A673 (cell line): ENCODE results near the gene U2AF1L4. TPM values are rescaled to one million over a fixed set of nuclear protein-coding genes. Genes with fewer than 3 reads are reported as not detected.

Experiments used
- BruUV-seq: library from RNA; stranded (reverse); fragments of 400-500 nt; replicated peaks from 2 replicates; lab custom pipeline; 2021; lab: Mats Ljungman, UMichigan
- CTCF ChIA-PET: fragments of 300-600 bp; sonication (Branson Sonifier 250); formaldehyde crosslinking; loops from one replicate; lab custom pipeline; 2022; ENCODE audit warnings: antibody characterized with exemption; lab: Charles Lee
- POLR2A ChIA-PET: fragments of 300-600 bp; sonication (Branson Sonifier 250); formaldehyde crosslinking; loops from one replicate; lab custom pipeline; 2022; ENCODE audit warnings: antibody characterized with exemption; ENCODE audit not compliant: low non-redundant PET; lab: Charles Lee
- DNase-seq: peaks from one replicate; pipeline ENCODE4 v3.0.0-alpha.2; 2015; ENCODE audit warnings: low spot score
- H3K27ac ChIP-seq: fragments of 200-600 bp; sonication (generic); 2 replicates; pipeline ENCODE4 v1.5.1; 2016; ENCODE audit warnings: mixed run types, low read depth, mild to moderate bottlenecking, mixed read lengths, antibody characterized with exemption, low read length; ENCODE audit not compliant: poor library complexity, severe bottlenecking
- H3K27me3 ChIP-seq: fragments of 200-600 bp; sonication (generic); replicated peaks from 2 replicates; pipeline ENCODE4 v1.6.1; 2017; ENCODE audit warnings: mixed run types, low read depth, mild to moderate bottlenecking, mixed read lengths, antibody characterized with exemption, low read length; ENCODE audit not compliant: insufficient read depth, poor library complexity
- H3K36me3 ChIP-seq: fragments of 200-600 bp; sonication (generic); 2 replicates; pipeline ENCODE4 v1.6.1; 2016; ENCODE audit warnings: mixed run types, mild to moderate bottlenecking, mixed read lengths, antibody characterized with exemption, low read length; ENCODE audit not compliant: insufficient read depth, poor library complexity, severe bottlenecking
- H3K4me1 ChIP-seq: fragments of 200-600 bp; sonication (generic); 2 replicates; pipeline ENCODE4 v1.6.1; 2017; ENCODE audit warnings: mixed run types, mild to moderate bottlenecking, mixed read lengths, antibody characterized with exemption, low read length; ENCODE audit not compliant: insufficient read depth, poor library complexity, severe bottlenecking
- H3K4me3 ChIP-seq: fragments of 200-600 bp; sonication (generic); 2 replicates; pipeline ENCODE4 v1.5.1; 2016; ENCODE audit warnings: low read depth, mixed run types, mild to moderate bottlenecking, mixed read lengths, low read length; ENCODE audit not compliant: poor library complexity, severe bottlenecking
- H3K9me3 ChIP-seq: fragments of 200-600 bp; sonication (generic); 2 replicates; pipeline ENCODE4 v1.6.1; 2016; ENCODE audit warnings: mixed run types, low read depth, mild to moderate bottlenecking, mixed read lengths, antibody characterized with exemption, low read length; ENCODE audit not compliant: poor library complexity, severe bottlenecking
- CTCF ChIP-seq: fragments of 300-800, 200-600 bp; sonication (generic); conservative IDR thresholded peaks from 2 replicates; pipeline ENCODE4 v1.5.1; 2017; ENCODE audit warnings: low read depth, mild to moderate bottlenecking, antibody characterized with exemption, low read length, moderate library complexity, mixed read lengths
- EZH2 ChIP-seq: fragments of 200-600 bp; sonication (generic); IDR thresholded peaks from 2 replicates; pipeline ENCODE4 v1.6.1; 2017; ENCODE audit warnings: borderline replicate concordance, low read depth, mild to moderate bottlenecking, mixed read lengths, antibody characterized with exemption, low read length; ENCODE audit not compliant: poor library complexity, severe bottlenecking
- intact Hi-C: fragments of 100-400 bp; cut with micrococcal nuclease; formaldehyde crosslinking; loops from one replicate; pipeline ENCODE4 v1.10.0; 2022; ENCODE audit not compliant: unreplicated experiment
- total RNA-seq: library from RNA; stranded (reverse); gene quantifications from 2 replicates; pipeline ENCODE4 v1.2.3, GENCODE V29; 2021

U2AF1L4 gene
- total RNA-seq, 1 experiment from 2014 or later: 21.0 TPM

GRCh38 chr19:35757749-35758608 lies 12.8 kb upstream of the U2AF1L4 start, which contains the start of gene PROSER3:
PROSER3 (plus strand) TSS chr19:35758176; CDS start chr19:35758216, 40 bp downstream.
- intact Hi-C loops: no loop called here
- Histone ChIP-seq H3K4me1 (peaks cover 32% of the 10 kb centered on the region), H3K9me3 (no peaks in the 10 kb centered on the region), H3K4me3 (peak within 1 kb of the TSS; percentile 86), H3K27ac (peak within 1 kb of the TSS; percentile 94), H3K27me3 (no peaks in the 10 kb centered on the region), H3K36me3 (peaks cover 24% of the 10 kb centered on the region)
- no peak for TF ChIP-seq EZH2
- TF ChIP-seq CTCF: no peak
- TSS peak; percentile 75 for BruUV-seq
- ChIA-PET CTCF (no interaction called here), POLR2A (interaction anchor here (1.0 kb wide), 1 partner anchor 10 kb away, joined by 3 read pairs; the partner anchor contains the start of gene LIN37)
- peak; percentile 100 for DNase-seq

- H3K9me3 ChIP-seq: no peaks in the 10 kb centered on the region
- peak; percentile 49 for DNase-seq
- intact Hi-C loops: no loop called here
- H3K4me1 ChIP-seq: peaks cover 32% of the 10 kb centered on the region
- no TSS peak for BruUV-seq
- no peaks in the 10 kb centered on the region for H3K27me3 ChIP-seq
- peaks cover 23% of the 10 kb centered on the region for H3K36me3 ChIP-seq
- peak overlapping the region; percentile 78 for H3K27ac ChIP-seq
- H3K4me3 ChIP-seq: peak overlapping the region; percentile 86
- ChIA-PET CTCF (no interaction called here), POLR2A (interaction anchor here (1.0 kb wide), 1 partner anchor 9 kb away, joined by 3 read pairs; the partner anchor contains the start of gene LIN37)
- TF ChIP-seq EZH2: no peak
- no peak for TF ChIP-seq CTCF
These were observed 12.1 kb upstream of the U2AF1L4 start for GRCh38 chr19:35757231-35757748.

GRCh38 chr19:35756377-35757230 lies 11.4 kb upstream of the U2AF1L4 start, which contains the start of gene HSPB6:
HSPB6 (minus strand) TSS chr19:35757029; CDS start chr19:35757008, 21 bp downstream.
- TF ChIP-seq CTCF: no peak
- no peak for TF ChIP-seq EZH2
- intact Hi-C loops: no loop called here
- BruUV-seq: no TSS peak
- CTCF ChIA-PET: no interaction called here
- H3K4me1 ChIP-seq: peaks cover 32% of the 10 kb centered on the region
- POLR2A ChIA-PET: interaction anchor here (1.0 kb wide), 1 partner anchor 8 kb away, joined by 3 read pairs; the partner anchor contains the start of gene LIN37
- H3K36me3 ChIP-seq: peaks cover 17% of the 10 kb centered on the region
- peak within 1 kb of the TSS; percentile 94 for H3K27ac ChIP-seq
- H3K4me3 ChIP-seq: peak within 1 kb of the TSS; percentile 86
- no peaks in the 10 kb centered on the region for H3K9me3 ChIP-seq
- DNase-seq: no peak
- H3K27me3 ChIP-seq: no peaks in the 10 kb centered on the region
